Liver (tissue), 2 donors: ENCODE results near the gene KIRREL3.

Source experiments
- MAX ChIP-seq: IDR thresholded peaks from 2 replicates; pipeline ENCODE4 v1.6.1; 2016; ENCODE audit warnings: antibody characterized with exemption
- TF ChIP-seq, protein P1 (sequence below): IDR thresholded peaks from 2 replicates; pipeline ENCODE4 v1.6.1; 2016; ENCODE audit warnings: antibody characterized with exemption, mild to moderate bottlenecking
- TF ChIP-seq, protein P2 (sequence below): fragments of 150-350 bp; IDR thresholded peaks from 2 replicates; pipeline ENCODE4 v1.5.1; 2017; ENCODE audit warnings: improper control_type of control experiment, low read depth, low read length; ENCODE audit not compliant: missing input control
- donor health status: healthy.

- TF ChIP-seq, protein P1, sequence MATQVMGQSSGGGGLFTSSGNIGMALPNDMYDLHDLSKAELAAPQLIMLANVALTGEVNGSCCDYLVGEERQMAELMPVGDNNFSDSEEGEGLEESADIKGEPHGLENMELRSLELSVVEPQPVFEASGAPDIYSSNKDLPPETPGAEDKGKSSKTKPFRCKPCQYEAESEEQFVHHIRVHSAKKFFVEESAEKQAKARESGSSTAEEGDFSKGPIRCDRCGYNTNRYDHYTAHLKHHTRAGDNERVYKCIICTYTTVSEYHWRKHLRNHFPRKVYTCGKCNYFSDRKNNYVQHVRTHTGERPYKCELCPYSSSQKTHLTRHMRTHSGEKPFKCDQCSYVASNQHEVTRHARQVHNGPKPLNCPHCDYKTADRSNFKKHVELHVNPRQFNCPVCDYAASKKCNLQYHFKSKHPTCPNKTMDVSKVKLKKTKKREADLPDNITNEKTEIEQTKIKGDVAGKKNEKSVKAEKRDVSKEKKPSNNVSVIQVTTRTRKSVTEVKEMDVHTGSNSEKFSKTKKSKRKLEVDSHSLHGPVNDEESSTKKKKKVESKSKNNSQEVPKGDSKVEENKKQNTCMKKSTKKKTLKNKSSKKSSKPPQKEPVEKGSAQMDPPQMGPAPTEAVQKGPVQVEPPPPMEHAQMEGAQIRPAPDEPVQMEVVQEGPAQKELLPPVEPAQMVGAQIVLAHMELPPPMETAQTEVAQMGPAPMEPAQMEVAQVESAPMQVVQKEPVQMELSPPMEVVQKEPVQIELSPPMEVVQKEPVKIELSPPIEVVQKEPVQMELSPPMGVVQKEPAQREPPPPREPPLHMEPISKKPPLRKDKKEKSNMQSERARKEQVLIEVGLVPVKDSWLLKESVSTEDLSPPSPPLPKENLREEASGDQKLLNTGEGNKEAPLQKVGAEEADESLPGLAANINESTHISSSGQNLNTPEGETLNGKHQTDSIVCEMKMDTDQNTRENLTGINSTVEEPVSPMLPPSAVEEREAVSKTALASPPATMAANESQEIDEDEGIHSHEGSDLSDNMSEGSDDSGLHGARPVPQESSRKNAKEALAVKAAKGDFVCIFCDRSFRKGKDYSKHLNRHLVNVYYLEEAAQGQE, result no peak
- TF ChIP-seq, protein P2, sequence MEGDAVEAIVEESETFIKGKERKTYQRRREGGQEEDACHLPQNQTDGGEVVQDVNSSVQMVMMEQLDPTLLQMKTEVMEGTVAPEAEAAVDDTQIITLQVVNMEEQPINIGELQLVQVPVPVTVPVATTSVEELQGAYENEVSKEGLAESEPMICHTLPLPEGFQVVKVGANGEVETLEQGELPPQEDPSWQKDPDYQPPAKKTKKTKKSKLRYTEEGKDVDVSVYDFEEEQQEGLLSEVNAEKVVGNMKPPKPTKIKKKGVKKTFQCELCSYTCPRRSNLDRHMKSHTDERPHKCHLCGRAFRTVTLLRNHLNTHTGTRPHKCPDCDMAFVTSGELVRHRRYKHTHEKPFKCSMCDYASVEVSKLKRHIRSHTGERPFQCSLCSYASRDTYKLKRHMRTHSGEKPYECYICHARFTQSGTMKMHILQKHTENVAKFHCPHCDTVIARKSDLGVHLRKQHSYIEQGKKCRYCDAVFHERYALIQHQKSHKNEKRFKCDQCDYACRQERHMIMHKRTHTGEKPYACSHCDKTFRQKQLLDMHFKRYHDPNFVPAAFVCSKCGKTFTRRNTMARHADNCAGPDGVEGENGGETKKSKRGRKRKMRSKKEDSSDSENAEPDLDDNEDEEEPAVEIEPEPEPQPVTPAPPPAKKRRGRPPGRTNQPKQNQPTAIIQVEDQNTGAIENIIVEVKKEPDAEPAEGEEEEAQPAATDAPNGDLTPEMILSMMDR, result no peak
- no peak for TF ChIP-seq MAX
Observed at GRCh38 chr11:126664643-126665042, 335.9 kb downstream of the KIRREL3 start.
